NCI-H524 treated with DMSO at 0.1 percent for 48 hours (cell line): ENCODE results near the gene OR10J1.
"Not testable (repeated sequence)": the region's sequence is repeated elsewhere in the genome, so short reads cannot be mapped to it uniquely, and the experiment has no call there.

Experiments used
- DNase-seq: peaks from one replicate; lab custom pipeline; 2025; lab: John Stamatoyannopoulos, UW

OR10J1 gene, protein sequence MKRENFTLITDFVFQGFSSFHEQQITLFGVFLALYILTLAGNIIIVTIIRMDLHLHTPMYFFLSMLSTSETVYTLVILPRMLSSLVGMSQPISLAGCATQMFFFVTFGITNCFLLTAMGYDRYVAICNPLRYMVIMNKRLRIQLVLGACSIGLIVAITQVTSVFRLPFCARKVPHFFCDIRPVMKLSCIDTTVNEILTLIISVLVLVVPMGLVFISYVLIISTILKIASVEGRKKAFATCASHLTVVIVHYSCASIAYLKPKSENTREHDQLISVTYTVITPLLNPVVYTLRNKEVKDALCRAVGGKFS

DNA sequence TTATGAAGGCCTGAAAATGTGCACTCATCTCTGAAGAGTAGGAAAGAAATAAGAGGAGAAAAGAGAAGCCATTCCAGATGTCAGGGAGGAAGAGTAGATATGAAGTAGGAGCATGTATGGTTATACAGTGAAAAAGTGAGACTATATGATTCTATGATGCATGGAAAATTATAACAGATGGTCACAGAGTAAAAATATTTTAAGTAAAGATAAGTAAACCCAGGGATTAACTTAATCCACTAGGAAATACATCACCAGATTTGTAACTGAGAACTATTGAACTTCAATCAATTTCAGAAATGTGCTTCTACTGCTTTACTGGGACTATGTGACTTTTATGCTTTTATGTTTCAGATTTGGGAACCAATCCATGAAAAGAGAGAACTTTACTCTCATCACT lies at the start of gene OR10J1:
OR10J1 (plus strand) TSS at position 301 of the 400 bp plus-strand sequence; CDS start at position 371, 70 bp downstream.
- DNase-seq, result peak; percentile 1

GRCh38 chr1:159406821-159407220 lies 32.7 kb upstream of the OR10J1 start:
- DNase-seq, result no peak

DNA sequence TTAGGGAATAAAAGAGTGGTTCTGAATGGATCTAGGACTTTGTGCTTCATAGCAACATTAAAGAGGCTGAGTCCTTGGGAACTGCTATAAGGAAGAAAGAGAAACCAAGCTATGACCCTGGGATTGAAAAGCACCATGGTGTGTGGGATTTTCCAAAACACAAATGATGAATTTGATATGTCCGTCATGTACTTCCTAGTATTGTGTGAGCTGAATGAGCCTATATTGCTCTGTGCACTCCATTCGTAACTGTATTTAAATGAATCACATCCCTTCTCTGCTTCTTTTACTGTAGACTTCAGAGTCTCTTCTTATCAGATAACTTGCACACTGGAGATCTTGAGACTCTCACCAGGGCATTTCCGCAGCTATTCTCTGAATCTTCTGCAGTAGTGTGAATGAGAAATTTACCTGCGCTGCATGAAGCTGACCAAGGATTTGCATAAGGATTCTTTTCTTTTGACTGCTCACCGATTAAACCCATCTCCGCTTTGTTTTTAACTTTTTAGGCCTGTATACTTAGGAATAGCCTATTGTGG lies 30.6 kb upstream of the OR10J1 start:
- no peak for DNase-seq

- DNase-seq, result no peak
These were observed 17.7 kb upstream of the OR10J1 start for GRCh38 chr1:159421821-159422220.

DNA sequence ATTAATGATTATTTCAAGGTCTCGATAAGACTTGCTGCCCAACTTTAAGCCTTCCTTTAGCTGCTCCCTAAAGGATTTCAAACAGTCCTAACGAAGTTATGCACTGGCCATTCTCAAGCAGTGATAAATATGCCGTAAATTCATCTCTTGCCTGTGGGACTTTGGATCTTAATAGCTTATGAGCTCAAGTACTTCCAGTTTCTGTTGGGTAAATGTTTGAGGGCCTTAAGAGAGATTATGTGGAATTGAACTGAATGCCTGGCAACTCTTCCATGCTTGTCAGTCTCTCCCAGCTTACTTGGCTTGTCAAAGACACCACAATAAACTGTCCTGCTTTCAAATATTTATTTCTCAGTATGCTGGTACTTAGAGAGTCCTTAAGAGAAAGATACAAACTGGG lies 11.0 kb upstream of the OR10J1 start:
- DNase-seq, result no peak

- no peak for DNase-seq
These were observed 10.3 kb upstream of the OR10J1 start for GRCh38 chr1:159429074-159429861.

DNA sequence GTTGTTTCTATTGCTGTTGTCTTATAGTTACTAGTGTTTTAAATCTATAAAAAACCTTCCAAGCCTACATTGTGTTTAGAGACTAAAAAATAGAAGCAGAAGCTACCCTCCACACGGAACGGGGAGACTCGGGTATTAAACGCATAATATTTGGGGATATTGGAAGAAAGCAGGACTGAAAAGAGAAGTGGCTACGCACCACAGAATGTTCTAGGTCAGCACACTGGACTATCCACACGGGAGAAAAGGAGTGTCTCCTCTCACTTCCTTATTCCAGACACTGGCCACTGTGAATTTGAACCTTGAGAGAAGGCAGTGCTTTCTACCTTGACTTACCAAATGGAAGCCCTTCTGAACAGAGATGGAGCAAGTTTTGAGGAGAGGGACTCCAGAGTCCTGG lies 8.5 kb upstream of the OR10J1 start:
- no peak for DNase-seq

GRCh38 chr1:159431904-159432303 lies 7.6 kb upstream of the OR10J1 start, which contains the start of gene OR10J4:
Gene OR10J4 (plus strand): TSS chr1:159432204.
- no peak for DNase-seq

- DNase-seq, result no peak
These were observed 3.1 kb upstream of the OR10J1 start for GRCh38 chr1:159436469-159436868.

DNA sequence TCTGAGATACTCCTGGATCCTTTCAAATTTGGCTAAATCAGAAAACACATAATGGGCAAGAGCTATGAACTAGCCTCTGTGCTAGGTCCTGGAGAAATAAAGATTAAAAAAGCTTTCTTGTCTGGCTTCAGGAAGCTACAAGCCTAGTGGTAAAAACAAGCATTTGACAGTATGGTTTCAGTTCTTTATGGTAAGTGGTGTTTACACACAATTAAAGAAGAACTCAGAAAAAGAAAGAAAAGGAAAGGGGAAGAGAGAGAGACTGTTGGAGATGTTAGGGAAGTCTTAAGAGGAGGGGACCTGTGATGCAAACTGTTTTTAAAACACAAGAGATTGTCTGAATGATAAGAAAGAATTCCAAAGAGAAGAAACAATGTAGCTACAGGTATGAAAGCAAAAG lies 1.8 kb downstream of the OR10J1 start:
- DNase-seq, result no peak

DNA sequence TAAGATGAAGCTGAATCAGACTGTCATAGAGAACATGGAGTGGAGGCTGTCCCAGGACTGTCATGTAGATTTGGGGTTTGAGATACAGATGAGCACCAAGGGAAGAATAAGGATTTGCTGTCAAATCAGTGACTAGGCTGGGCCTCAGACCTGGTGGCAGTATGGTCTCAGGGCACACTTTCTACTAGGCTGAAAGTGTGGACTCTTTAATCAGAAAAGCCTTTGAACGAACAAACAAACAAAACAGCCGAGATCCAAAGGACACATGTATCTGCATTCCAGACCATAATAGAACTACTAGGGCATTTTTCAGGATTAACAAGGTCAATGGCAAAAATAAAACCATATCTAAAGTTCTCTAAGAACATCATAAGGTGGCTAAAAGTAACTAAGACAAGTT lies 2.9 kb downstream of the OR10J1 start:
- DNase-seq, result no peak

DNA sequence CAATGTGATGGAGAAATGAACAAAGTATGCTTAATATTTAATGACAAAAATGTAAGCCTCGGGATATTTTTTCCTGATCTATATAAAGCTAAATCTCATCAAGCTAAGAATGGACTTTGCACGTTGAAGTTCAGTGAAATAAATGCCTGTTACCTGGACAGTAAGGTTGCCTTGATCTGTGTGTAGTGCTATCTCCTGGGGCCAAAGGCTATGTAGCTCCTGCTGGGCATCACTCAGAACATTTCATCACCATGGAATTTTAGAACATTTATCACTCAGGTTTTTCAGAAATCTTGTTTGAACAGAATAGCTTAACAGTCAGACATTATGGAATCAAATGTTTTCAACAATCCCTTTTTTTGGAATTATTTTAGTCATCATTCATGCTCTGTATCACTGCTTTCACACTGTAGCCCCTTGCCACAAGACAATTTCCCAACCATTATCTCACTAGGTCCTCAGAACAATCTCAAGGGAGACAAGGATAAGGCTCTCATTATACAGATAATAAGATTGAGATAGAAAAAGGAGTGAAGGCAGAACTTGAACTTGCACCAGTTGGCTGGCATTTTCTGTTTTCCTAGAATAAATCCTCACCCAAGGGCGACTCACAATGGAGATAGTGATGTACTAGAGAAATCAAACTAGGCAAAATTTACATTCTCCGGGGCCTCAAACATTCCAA lies 3.7 kb downstream of the OR10J1 start:
- DNase-seq, result no peak

- DNase-seq, result no peak
These were observed 5.0 kb downstream of the OR10J1 start for GRCh38 chr1:159444511-159444910.

- no peak for DNase-seq
These were observed 8.7 kb downstream of the OR10J1 start for GRCh38 chr1:159448181-159448580.

- DNase-seq, result not testable (repeated sequence)
These were observed 10.1 kb downstream of the OR10J1 start for GRCh38 chr1:159449605-159450004.

DNA sequence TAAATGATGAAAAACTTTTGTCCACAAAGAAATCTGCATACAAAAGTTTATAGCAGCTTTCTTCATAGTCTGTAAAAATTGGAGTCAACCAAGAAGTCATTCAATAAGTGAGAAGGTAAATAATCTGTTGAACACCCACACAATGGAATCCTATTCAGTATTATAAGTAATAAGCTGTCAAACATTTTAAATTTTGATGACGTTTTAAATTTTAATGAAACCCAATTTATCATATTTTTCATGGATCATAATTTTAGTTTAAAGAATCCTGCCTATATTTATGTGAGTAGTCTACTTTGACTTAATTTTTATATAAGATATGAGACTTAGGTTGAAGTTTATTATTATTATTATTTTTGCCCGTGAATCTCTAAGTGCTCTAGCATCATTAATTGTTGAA lies 20.0 kb downstream of the OR10J1 start:
- no peak for DNase-seq

DNA sequence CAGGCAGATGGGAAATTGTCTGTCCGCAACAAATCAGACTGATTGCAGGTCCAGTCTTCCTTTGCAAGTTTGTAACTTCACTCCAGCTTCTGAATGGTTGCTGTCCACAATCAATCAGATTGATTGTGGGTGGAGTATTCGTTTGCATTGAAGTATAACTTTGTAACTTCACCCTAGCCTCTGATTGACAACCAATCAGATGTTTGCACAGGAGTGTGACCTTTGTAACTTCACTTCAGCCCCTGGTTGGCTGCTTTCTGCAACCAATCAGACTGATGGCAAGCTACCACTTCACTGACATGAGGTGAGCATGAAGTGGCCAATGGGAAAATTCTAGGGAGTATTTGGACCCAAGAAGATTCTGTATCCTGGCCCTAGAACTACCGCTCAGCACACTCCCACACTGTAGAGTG lies 25.7 kb downstream of the OR10J1 start:
- no peak for DNase-seq

DNA sequence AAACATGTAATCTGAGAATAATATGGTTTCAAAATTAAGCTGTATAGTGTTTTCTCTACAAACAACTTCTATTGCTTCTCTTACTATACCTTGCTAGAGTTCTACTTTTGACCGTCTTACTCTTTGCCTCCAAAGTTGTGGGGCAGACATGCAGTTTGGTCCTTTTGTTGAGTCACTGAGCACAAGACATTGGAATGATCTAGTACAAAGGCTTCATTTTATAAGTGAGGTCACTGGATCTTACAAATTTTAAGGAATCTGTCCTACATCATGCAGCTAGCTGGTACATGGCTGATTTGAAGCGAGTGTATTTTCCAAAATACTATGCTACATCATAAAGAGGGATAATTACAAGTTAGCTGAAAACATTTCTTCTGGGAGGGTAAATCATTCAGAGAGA lies 28.8 kb downstream of the OR10J1 start:
- DNase-seq, result no peak

DNA sequence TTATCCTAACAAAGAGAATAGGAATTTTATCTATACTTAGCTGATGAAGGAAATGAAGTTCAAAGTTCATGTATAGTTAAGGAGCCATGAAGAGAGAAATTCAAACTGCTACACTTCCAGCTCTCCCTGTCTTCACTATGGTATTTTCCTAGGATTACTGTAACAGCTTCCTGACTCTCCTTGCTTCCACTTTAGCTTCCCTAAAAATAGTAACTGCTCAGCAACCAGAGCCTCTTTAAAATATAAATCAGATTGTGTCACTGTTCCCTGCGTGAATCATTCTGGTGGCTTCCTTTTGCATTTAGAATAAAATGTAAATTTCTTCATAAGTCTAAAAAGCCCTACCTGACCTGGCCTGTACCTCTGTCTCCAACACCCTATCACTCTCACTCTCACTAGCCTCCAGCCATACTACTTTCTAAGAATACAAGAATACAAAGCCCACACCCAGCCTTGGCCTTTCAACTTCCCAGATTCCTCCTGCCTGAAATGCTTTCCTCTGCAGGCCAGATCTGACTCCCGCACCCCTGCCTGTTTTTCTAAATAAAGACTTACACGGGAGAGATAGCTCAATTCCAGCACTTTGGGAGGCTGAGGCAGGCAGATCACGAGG lies 30.5 kb downstream of the OR10J1 start:
- no peak for DNase-seq

GRCh38 chr1:159473335-159473734 lies 33.8 kb downstream of the OR10J1 start:
- no peak for DNase-seq

GRCh38 chr1:159474926-159475325 lies 35.4 kb downstream of the OR10J1 start:
- DNase-seq, result no peak

GRCh38 chr1:159483501-159483900 lies 44.0 kb downstream of the OR10J1 start:
- DNase-seq, result no peak
